ENCODE results near the gene TRABD2A.

DNA sequence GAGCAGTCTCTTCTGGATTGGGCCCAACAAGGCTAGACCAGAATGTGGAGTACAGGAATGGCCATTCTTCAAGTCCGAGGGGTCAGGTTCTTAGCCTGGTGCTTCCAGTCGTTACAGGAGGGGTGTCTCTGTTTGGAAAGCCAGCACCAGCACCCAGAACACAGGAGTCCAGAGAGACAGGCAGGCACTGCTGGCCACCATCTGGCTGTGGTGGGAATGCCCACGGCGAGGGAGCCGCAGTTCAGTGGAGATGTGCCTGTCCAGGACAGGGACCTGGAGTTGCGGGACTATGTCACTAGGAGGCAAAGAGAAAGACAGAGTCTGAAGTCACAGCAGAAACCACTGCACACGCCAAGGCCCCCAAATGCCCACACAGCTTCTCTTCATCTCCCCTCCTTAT lies 59.1 kb downstream of the TRABD2A start:
- TF ChIP-seq, protein P1, sequence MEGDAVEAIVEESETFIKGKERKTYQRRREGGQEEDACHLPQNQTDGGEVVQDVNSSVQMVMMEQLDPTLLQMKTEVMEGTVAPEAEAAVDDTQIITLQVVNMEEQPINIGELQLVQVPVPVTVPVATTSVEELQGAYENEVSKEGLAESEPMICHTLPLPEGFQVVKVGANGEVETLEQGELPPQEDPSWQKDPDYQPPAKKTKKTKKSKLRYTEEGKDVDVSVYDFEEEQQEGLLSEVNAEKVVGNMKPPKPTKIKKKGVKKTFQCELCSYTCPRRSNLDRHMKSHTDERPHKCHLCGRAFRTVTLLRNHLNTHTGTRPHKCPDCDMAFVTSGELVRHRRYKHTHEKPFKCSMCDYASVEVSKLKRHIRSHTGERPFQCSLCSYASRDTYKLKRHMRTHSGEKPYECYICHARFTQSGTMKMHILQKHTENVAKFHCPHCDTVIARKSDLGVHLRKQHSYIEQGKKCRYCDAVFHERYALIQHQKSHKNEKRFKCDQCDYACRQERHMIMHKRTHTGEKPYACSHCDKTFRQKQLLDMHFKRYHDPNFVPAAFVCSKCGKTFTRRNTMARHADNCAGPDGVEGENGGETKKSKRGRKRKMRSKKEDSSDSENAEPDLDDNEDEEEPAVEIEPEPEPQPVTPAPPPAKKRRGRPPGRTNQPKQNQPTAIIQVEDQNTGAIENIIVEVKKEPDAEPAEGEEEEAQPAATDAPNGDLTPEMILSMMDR (conservative IDR thresholded peaks at IDR 0.05; ENCODE audit: low read length): no peak
- no peak for TF ChIP-seq EZH2phosphoT487 (IDR thresholded peaks at IDR 0.05; ENCODE audit: borderline replicate concordance)

All from Loucy (cell line).